HepG2 (cell line): Measurements from ENCODE around the gene TMEM132D. TPM values are rescaled to one million over a fixed set of nuclear protein-coding genes. Genes with fewer than 3 reads are reported as not detected.

ENCODE experiments used
- ATAC-seq: fragments of 200-7000 bp; cut with Tn5 transposase; 3 replicates; pipeline ENCODE4 v1.9.1; 2020; ENCODE audit warnings: mild to moderate bottlenecking, moderate library complexity
- BruUV-seq: library from RNA; stranded (reverse); fragments of 400-500 nt; replicated peaks from 2 replicates; lab custom pipeline; 2021; lab: Mats Ljungman, UMichigan
- CTCF ChIA-PET: fragments of 300-600 bp; formaldehyde crosslinking; extraction: SDS; loops from one replicate; lab custom pipeline; 2021; ENCODE audit warnings: low total read pairs, inconsistent platforms, low intra/inter-chr PET ratio; lab: Yijun Ruan, JAX
- POLR2A ChIA-PET: fragments of 350-600 bp; sonication (Branson Sonifier 250); formaldehyde crosslinking; loops from one replicate; lab custom pipeline; 2020; ENCODE audit warnings: antibody characterized with exemption, inconsistent platforms; lab: Yijun Ruan, JAX
- DNase-seq: peaks from one replicate; pipeline ENCODE4 v3.0.0-alpha.2; 2015; ENCODE audit warnings: low spot score
- FAIRE-seq: peaks from 3 replicates; lab custom pipeline; 2011; peaks lifted over from hg19 to GRCh38; lab: Jason Lieb, UNC
- H2AFZ ChIP-seq: one replicate; pipeline ENCODE4 v1.6.1; 2011; ENCODE audit warnings: low read length, inconsistent platforms
- H3K27ac ChIP-seq: fragments of 300-600 bp; 3 replicates; pipeline ENCODE4 v1.8.0; 2011; ENCODE audit warnings: mixed run types, mild to moderate bottlenecking, mixed read lengths, low read length, inconsistent platforms; ENCODE audit not compliant: insufficient read depth; ENCODE audit errors: extremely low read length
- H3K27me3 ChIP-seq, 2 experiments: fragments of 200-600 bp in 1 of 2; 2 replicates in 1 of 2; 3 replicates in 1 of 2; pipeline versions ENCODE4 v1.6.0 to v1.8.0; 2011; ENCODE audit warnings: low read length in 2 of 2, mild to moderate bottlenecking in 2 of 2, moderate library complexity in 2 of 2, inconsistent platforms in 1 of 2; ENCODE audit not compliant: insufficient read depth in 2 of 2, control insufficient read depth in 1 of 2
- H3K36me3 ChIP-seq, 2 experiments: fragments of 200-600 bp in 1 of 2; replicated peaks in 1 of 2; 2 replicates in 1 of 2; 3 replicates in 1 of 2; pipeline versions ENCODE4 v1.5.1 to v1.8.0; 2011; ENCODE audit warnings: low read length in 2 of 2, inconsistent platforms in 1 of 2; ENCODE audit not compliant: insufficient read depth in 2 of 2, control insufficient read depth in 1 of 2
- H3K4me1 ChIP-seq: 2 replicates; pipeline ENCODE4 v1.5.1; 2012; ENCODE audit warnings: low read length, inconsistent platforms; ENCODE audit not compliant: insufficient read depth
- H3K4me2 ChIP-seq: 2 replicates; pipeline ENCODE4 v1.6.0; 2011; ENCODE audit warnings: low read depth, low read length, inconsistent platforms
- H3K4me3 ChIP-seq, 3 experiments: fragments of 200-600 bp in 1 of 3; sonication (generic), shearing (Covaris generic) in 1 of 3; replicated peaks in 1 of 3; 2 replicates each; pipeline ENCODE4 v1.5.1; 2011 to 2016; ENCODE audit warnings: low read length in 3 of 3, inconsistent platforms in 2 of 3, low read depth in 2 of 3, mild to moderate bottlenecking in 2 of 3, control low read depth in 1 of 3, mixed read lengths in 1 of 3; ENCODE audit not compliant: insufficient read depth in 1 of 3
- H3K79me2 ChIP-seq: one replicate; pipeline ENCODE4 v1.6.1; 2011; ENCODE audit warnings: low read length, inconsistent platforms; ENCODE audit not compliant: insufficient read depth
- H3K9ac ChIP-seq: 2 replicates; pipeline ENCODE4 v1.6.0; 2011; ENCODE audit warnings: mild to moderate bottlenecking, low read depth, low read length, inconsistent platforms; ENCODE audit not compliant: insufficient read depth
- H3K9me3 ChIP-seq: 2 replicates; pipeline ENCODE4 v1.5.1; 2012; ENCODE audit warnings: mild to moderate bottlenecking, low read length
- H4K20me1 ChIP-seq: 2 replicates; pipeline ENCODE4 v1.6.0; 2011; ENCODE audit warnings: inconsistent platforms, mild to moderate bottlenecking, low read length, moderate library complexity; ENCODE audit not compliant: insufficient read depth
- ZNF224 ChIP-seq: sonication (generic); formaldehyde crosslinking; IDR thresholded peaks from 2 replicates; pipeline ENCODE4 v1.5.0; 2020; ENCODE audit warnings: mild to moderate bottlenecking, missing genetic modification reagents
- ZNF333 ChIP-seq: sonication (generic); formaldehyde crosslinking; IDR thresholded peaks from 2 replicates; pipeline ENCODE4 v1.4.0; 2020; ENCODE audit warnings: mild to moderate bottlenecking, missing genetic modification reagents, borderline replicate concordance
- ZNF44 ChIP-seq: sonication (generic); formaldehyde crosslinking; IDR thresholded peaks from 2 replicates; pipeline ENCODE4 v1.5.1; 2020; ENCODE audit warnings: mild to moderate bottlenecking, missing genetic modification reagents
- ZNF672 ChIP-seq: sonication (generic); formaldehyde crosslinking; IDR thresholded peaks from 2 replicates; pipeline ENCODE4 v1.8.1; 2022; ENCODE audit warnings: missing genetic modification reagents
- ZNF775 ChIP-seq: sonication (generic); formaldehyde crosslinking; IDR thresholded peaks from 2 replicates; pipeline ENCODE4 v1.4.0; 2020; ENCODE audit warnings: missing genetic modification reagents, mild to moderate bottlenecking, moderate library complexity, borderline replicate concordance
- WGBS: methylation state at CpG from one replicate; pipeline ENCODE4 v1.1.6; 2017; ENCODE audit warnings: low lambda C conversion rate; 5-methylcytosine and 5-hydroxymethylcytosine counted together
- in situ Hi-C: cut with HindIII; loops from 2 replicates; pipeline ENCODE4 v1.10.0; 2017; ENCODE audit warnings: low pct_unique_long_range_greater_than_20kb; ENCODE audit not compliant: extremely low pct_ligation_motif_present
- intact Hi-C: fragments of 100-400 bp; cut with micrococcal nuclease; formaldehyde crosslinking; loops from one replicate; pipeline ENCODE4 v1.10.0; 2022; ENCODE audit not compliant: unreplicated experiment
- polyA plus RNA-seq, 8 experiments: library from polyadenylated mRNA; depleted of rRNA in 3 of 8; stranded (reverse) in 7 of 8; unstranded in 1 of 8; fragments of >200 nt; fragmentation: Illumina TruSeq in 4 of 8; extraction: Trizol in 4 of 8; gene quantifications; 2 replicates each; pipeline versions ENCODE4 v1.2.1 to v1.2.3, GENCODE V29; 2011 to 2016; ENCODE audit warnings: low read depth in 4 of 8, missing spikeins in 1 of 8, mixed read lengths in 1 of 8; ENCODE audit not compliant: insufficient read depth in 1 of 8
- total RNA-seq, 5 experiments: library from RNA; depleted of rRNA; stranded (reverse); fragments of >200 nt; fragmentation: Illumina TruSeq; extraction: Trizol; gene quantifications; 2 replicates each; pipeline ENCODE4 v1.2.3, GENCODE V29; 2016; ENCODE audit warnings: low read depth in 1 of 5
- TF ChIP-seq, protein P1 (sequence below): sonication (generic); formaldehyde crosslinking; IDR thresholded peaks from 2 replicates; pipeline ENCODE4 v1.8.0; 2022; ENCODE audit warnings: mild to moderate bottlenecking, missing genetic modification reagents, moderate library complexity
- TF ChIP-seq, protein P2 (sequence below): sonication (generic); formaldehyde crosslinking; IDR thresholded peaks from 2 replicates; pipeline ENCODE4 v1.4.0; 2020; ENCODE audit warnings: mild to moderate bottlenecking, missing genetic modification reagents, borderline replicate concordance

TMEM132D gene
- total and polyA plus RNA-seq, 2 of the 13 experiments (the other 11 are each of a cell fraction or from before 2014, with no cell fraction given): not detected

GRCh38 chr12:129237881-129238280 is 665.9 kb downstream of the TMEM132D start (continued):
- TF ChIP-seq ZNF775: no peak
- TF ChIP-seq, protein P1, sequence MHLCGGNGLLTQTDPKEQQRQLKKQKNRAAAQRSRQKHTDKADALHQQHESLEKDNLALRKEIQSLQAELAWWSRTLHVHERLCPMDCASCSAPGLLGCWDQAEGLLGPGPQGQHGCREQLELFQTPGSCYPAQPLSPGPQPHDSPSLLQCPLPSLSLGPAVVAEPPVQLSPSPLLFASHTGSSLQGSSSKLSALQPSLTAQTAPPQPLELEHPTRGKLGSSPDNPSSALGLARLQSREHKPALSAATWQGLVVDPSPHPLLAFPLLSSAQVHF: no peak

DNA sequence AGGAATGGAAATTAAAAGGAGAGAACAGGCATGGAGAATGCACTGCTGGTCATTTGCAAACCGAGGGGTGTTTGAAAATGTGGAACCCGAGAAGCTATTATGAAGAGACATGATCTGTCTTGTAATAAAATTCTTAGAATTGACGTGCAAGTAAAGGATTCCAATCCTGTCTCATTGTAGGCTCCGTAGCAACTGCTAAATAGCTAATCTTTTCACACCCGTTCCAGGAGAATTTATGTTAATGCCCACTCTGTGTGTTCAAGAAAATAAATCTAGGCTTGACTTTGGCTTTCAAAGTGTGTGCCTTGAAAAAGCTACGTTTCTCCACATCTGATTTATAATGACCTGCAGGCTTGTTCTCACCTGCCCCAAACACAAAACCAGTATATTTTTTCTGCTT is 669.6 kb downstream of the TMEM132D start:
- no peak for FAIRE-seq
- no peak for TF ChIP-seq ZNF44
- no peak for TF ChIP-seq ZNF672 (CRISPR knock-in tag)
- TF ChIP-seq ZNF224 (CRISPR knock-in tag): no peak
- TF ChIP-seq, protein P2, sequence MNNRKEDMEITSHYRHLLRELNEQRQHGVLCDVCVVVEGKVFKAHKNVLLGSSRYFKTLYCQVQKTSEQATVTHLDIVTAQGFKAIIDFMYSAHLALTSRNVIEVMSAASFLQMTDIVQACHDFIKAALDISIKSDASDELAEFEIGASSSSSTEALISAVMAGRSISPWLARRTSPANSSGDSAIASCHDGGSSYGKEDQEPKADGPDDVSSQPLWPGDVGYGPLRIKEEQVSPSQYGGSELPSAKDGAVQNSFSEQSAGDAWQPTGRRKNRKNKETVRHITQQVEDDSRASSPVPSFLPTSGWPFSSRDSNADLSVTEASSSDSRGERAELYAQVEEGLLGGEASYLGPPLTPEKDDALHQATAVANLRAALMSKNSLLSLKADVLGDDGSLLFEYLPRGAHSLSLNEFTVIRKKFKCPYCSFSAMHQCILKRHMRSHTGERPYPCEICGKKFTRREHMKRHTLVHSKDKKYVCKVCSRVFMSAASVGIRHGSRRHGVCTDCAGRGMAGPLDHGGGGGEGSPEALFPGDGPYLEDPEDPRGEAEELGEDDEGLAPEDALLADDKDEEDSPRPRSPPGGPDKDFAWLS (CRISPR knock-in tag): no peak
- TF ChIP-seq ZNF333: no peak
- 2% methylated on average over 6 of the region's 6 CpGs for WGBS
- H4K20me1 ChIP-seq: no peaks in the 10 kb centered on the region
- no peak overlapping the region for H3K4me3 ChIP-seq
- in situ Hi-C loops (no loop called here), intact Hi-C loops (no loop called here)
- no peak for ATAC-seq
- no peaks in the 10 kb centered on the region for H3K79me2 ChIP-seq
- ChIA-PET POLR2A (no interaction called here), CTCF (no interaction called here)
- H3K36me3 ChIP-seq: no peaks in the 10 kb centered on the region
- no peak overlapping the region for H3K4me2 ChIP-seq
- H3K4me1 ChIP-seq: no peaks in the 10 kb centered on the region
- no peak overlapping the region for H3K9ac ChIP-seq
- H3K9me3 ChIP-seq: no peaks in the 10 kb centered on the region; the same call in 1 of the 2 replicates
- no peaks in the 10 kb centered on the region for H3K27me3 ChIP-seq
- H2AFZ ChIP-seq: no peak overlapping the region
- H3K27ac ChIP-seq: no peak overlapping the region
- no TSS peak for BruUV-seq
- no peak for DNase-seq
